MV-4-11 (cell line): ENCODE results near the gene PISD.

ENCODE experiments used
- DNase-seq: peaks from one replicate; lab custom pipeline; 2025; lab: John Stamatoyannopoulos, UW

The PISD gene

DNA sequence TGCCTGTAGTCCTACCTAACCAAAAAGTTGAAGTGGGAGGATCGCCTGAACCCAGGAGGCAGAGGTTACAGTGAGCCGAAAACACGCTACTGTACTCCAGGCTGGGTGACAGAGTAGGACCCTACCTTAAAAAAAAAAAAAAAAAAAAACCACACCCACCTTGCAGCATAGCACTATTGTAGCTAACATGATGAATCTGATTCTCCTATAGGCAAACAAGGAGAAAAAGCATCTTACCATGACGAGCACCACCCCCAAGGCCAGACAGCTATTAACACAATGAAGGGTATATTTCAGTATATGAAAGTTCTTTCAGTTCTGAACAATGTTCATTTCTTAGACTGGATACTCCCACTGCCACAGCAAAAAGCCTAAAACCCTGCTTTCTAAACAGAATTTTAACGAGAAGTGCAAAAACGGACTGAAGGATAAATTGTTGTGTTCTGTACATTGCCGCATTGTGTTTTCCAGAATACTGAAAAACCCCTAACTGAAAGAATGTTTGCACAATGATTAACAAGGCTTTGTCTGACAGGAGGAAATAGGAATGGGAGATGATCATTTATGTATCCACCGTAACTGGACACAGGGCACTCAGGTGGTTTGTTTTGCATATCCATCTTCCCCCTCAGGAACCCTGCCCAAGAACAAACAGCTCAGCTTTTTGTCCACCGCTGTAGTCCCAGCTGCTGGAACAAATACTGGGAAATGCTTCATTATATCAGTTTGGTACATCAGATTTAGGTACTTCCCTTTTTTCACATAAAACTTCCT lies 8.9 kb downstream of the PISD start:
- DNase-seq: no peak

- DNase-seq: no peak
Measured at GRCh38 chr22:31652088-31652487, 9.9 kb downstream of the PISD start.

DNA sequence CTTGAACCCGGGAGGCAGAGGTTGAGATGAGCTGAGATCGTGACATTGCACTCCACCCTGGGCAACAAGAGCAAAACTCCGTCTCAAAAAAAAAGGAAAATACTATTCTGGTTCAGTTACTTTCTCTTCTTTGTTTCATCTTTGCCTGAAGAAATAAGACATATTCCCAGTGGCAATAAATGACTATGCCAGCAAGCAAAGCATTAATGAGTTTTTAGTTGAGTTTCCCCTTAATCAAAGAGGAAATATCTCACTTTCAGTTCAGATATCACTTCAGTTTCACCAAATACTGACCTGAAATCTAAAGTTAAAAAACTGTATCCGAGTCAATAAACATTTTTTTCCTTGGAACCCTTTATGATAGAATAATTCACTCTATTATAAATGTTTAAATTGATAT lies 10.4 kb downstream of the PISD start:
- DNase-seq: no peak

DNA sequence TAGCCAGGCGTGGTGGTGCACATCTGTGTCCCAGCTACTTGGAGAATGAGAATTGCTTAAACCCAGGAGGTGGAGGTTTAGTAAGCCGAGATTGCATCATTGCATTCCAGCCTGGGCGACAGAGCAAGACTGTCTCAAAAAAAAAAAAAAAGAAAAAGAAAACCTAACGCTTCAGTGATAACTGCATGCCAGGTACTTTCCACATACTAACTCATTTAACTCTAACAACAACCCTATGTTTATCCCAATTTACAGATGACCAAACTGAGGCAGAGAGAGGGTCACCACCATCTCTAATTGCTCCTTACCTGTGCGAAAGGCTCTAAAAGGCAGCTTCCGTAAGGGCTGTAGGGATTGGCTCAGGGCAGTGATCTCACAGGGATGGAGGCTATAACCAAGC lies 11.6 kb downstream of the PISD start:
- DNase-seq: peak; percentile 31

- no peak for DNase-seq
Measured at GRCh38 chr22:31647523-31648320, 14.3 kb downstream of the PISD start.

- no peak for DNase-seq
Measured at GRCh38 chr22:31647066-31647465, 14.9 kb downstream of the PISD start.

DNA sequence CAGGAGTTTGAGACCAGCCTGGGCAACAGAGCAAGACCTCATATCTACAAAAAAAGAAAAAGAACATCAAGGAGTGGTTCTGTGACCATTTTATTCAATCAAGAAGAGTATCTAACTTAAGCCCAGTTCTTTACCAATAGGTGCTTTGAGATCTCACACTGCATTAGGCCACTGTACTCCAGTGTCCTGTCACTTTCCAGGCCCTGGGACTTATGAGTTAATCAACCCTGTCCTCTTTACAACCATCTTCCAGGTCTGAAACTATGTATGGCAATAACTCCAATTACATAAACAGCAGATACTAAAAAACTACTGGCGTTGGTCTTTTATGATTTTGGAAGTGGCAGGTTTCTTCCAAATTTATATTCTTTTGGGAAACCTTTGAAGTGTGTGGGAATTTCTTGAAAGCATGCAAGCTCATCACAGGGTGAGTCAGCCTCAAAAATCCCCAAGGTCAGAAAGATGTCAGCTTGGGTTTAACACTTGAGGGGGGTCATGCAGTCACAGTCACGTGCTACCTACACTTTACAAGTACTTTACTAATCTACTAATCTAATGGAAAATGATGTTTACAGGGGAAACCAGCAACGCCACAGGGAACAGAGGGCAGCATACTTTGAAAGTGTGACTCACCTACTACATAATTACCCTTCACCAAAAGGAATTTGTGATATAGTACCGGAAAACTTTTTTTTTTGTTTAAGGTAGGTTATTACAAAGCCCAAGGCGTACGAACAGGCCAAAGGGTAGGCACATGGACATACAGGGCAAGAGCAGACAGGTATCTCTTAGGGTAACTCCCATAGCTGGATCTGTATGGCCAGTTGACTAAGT lies 15.6 kb downstream of the PISD start:
- DNase-seq: no peak

DNA sequence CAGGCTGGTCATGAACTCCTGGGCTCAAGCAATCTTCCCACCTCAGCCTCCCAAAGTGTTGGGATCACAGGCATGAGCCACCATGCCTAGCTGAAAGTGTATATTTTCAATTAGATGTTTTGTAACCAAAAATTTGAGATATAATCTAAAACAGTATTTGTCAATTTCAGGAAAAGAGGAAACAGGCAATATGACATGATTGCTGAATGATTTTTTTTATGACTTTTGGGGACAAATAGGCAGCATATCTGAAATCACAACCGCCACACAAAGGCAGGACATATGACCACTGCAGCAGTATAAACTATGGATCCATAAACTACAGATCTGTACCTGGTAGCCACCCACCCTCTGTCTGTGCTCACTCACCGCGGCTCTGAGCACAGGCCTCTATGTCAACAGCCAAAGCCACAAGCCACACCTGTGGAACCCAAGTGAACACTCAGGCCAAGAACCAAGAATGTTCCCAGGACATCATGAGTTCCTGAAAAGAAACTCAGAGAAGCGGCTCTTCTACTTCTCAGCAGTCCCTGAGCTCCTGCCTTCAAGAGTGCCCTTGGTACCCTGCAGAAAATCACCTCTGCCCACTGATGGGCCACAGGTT lies 22.5 kb downstream of the PISD start:
- DNase-seq: peak; percentile 7

DNA sequence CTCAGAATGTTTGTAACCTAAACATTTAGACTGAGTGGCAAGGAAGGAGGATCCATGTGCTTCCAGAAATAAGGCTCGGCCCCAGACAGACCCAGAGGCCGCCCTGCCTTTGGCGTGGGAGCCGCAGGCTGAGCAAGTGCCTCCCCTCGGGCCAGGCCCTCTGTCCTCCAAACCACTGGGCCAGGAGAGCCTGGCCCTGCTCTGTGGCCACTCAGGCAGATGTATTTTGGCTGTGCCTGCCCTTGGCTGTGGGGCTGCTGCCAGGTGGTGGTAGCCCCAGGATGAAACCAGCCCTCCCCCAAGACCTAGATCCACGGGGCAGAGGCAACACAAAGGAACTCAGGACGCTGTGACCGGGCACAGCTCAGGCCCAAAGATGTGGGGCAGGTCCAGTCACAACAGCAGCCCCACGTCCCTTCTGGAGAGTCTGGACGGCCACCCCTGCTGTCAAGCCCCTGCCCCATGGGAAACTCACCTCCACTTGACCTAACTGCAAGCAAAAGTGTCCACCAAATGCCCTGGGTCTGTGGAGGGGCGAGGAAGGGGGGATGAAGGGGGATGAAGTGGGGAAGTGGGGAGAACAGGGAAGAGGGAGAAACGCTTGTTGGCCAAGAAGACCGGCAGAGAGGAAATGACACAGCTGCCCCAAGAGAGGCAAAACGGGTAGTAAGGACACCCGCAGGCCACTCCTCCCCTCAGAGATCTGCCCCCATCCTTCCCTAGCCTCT lies 24.0 kb downstream of the PISD start:
- DNase-seq: peak; percentile 94

- peak; percentile 76 for DNase-seq
Measured at GRCh38 chr22:31637447-31637890, 24.5 kb downstream of the PISD start.

DNA sequence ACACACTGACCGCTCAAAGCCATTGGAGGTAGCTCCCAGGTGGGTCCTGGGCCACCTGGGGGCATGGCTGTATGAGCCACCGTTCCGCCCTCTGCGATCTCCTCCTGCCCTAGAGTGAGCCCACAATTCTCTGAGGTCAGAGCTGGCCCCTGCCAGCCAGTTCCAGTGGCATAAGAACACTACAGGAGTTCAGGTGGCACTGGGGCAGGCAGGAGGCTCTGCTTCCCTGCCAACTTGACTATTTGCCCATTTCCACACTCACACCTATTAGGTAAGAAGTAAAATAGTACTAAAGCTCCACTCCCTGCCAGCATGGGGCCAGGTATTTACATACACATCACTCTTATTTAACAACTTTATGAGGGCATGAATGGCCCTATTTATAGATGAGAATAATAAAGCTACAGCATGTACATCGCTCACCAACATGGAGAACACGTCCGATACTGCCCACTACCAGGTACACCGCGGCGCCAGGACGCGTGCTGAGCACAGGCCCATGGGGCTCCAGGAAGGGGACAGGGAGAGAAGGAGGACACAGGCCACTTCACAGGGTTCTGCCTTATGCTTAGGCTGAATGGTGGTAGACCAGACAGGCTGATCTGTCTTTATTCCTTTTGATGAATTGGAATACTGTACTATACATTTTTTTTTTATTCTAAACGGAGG lies 26.2 kb downstream of the PISD start:
- no peak for DNase-seq

DNA sequence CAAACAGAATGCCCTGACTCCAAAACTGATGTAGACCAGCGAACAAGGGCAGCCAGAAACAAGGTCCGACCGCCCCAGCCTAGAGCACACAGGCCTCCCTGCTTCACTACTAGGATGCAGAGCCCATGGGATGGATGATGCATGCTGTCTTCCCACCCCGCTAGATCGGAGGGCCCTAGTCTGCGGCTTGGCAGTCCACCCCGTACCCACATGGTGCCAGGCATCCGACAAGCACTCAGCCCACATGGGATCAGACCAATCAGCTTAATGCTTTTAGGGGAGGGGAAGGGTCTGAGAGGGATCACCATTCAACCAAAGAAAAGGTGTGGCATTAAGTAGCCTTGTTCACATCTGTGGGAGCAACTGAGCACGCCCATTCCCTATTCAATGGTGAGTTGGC lies 30.6 kb downstream of the PISD start:
- no peak for DNase-seq

DNA sequence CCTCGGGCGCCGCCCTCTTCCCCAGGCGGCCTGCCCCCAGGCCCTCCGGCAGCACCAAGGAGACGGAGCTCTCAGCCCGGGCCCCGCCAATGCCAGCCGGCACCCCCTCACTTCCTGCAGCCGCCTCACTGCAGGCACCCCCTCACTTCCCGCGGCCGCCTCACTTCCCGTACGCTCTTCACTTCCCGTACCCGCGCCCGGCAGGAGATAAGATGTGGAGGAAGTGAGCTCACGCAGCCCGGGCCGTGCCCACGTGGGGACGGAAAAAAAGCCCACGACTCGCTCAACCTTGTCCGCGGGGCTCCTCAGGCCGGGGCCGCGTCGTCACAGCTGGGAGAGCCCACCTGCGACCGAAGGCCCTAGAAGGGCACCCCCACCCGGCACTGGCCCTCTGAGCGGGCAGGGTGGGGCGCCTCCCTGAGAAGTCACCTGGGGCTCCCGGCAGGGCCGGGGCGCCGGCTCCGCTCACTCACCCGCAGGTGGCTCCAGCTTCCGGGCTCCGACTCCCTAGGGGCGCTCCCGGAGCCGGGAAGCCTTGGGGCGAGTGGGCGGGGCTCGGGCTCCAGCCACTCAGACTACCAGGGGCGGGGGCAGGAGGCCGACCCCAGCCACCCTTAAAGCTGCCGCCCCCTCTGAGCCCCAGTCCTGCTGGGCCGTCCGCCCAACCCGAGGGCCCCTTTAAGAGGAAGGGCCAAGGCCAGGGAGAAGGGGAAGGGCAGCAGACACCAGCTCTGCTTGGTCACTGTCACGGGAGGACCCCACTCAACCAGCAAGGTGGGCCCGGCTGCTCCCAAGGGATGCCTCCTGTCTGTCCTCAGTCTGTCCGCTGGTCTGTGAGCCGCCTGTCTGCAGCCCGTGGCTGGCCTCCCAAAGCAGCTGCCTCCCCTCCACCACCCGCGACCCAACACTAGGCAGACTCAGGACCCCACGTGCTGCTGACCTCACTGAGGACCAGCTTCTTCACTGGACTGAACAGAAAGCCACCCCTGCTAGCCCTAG lies 31.4 kb downstream of the PISD start:
- peak; percentile 82 for DNase-seq

DNA sequence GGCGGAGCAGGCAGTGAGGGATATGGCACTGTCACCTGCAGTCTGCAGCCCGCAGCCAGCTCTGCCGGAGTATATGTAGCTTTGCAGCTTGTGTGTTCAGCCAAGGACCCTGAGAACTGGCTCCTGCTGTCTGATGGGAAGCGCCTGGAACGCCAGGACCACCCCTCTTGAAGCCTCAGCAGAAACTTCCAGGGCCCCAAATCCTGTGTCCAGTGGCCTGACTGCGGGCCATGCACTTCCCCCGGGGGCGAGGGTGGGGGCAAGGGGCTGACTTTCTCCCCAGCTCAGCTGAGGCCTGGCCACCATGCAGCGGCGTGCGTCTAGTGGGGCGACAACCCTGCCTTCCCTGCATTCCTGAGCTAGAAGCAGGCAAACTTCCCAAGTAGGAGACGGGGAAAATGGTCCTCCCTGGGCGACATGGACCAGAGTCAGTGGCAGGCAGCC lies 32.3 kb downstream of the PISD start:
- DNase-seq: no peak

- DNase-seq: no peak
Measured at GRCh38 chr22:31628969-31629708, 32.9 kb downstream of the PISD start.

GRCh38 chr22:31628362-31628761 lies 33.7 kb downstream of the PISD start:
- DNase-seq: no peak

GRCh38 chr22:31627223-31627731 lies 34.7 kb downstream of the PISD start:
- DNase-seq: no peak

- DNase-seq: no peak
Measured at GRCh38 chr22:31626427-31627150, 35.4 kb downstream of the PISD start.
